PC-3 (cell line): Measurements from ENCODE around the gene CPB2. TPM values are rescaled to one million over a fixed set of nuclear protein-coding genes. Genes with fewer than 3 reads are reported as not detected.

Experiments used
- ATAC-seq: fragments of 200-7000 bp; cut with Tn5 transposase; 2 replicates; pipeline ENCODE4 v1.9.1; 2020; ENCODE audit warnings: mild to moderate bottlenecking, moderate library complexity
- BruUV-seq: library from RNA; stranded (reverse); fragments of 400-500 nt; replicated peaks from 2 replicates; lab custom pipeline; 2021; lab: Mats Ljungman, UMichigan
- CTCF ChIA-PET: fragments of 300-600 bp; sonication (Branson Sonifier 250); formaldehyde crosslinking; loops from one replicate; lab custom pipeline; 2022; ENCODE audit warnings: antibody characterized with exemption; lab: Charles Lee
- POLR2A ChIA-PET: fragments of 300-600 bp; sonication (Branson Sonifier 250); formaldehyde crosslinking; loops from one replicate; lab custom pipeline; 2022; ENCODE audit warnings: antibody characterized with exemption; ENCODE audit not compliant: unreplicated experiment; lab: Charles Lee
- DNase-seq: peaks from one replicate; pipeline ENCODE4 v3.0.0-alpha.2; 2015
- H2AFZ ChIP-seq: fragments of 300-600 bp; sonication (generic); 2 replicates; pipeline ENCODE4 v1.6.0; 2016; ENCODE audit warnings: antibody characterized with exemption, low read length
- H3F3A ChIP-seq: fragments of 300-600 bp; sonication (generic); one replicate; pipeline ENCODE4 v1.6.0; 2017; ENCODE audit warnings: antibody characterized with exemption, low read length, control low read depth, mild to moderate bottlenecking; ENCODE audit not compliant: unreplicated experiment
- H3K27ac ChIP-seq: fragments of 300-600 bp; sonication (generic); 2 replicates; pipeline ENCODE4 v1.5.1; 2016; ENCODE audit warnings: mild to moderate bottlenecking, low read length
- H3K27me3 ChIP-seq: fragments of 300-600 bp; sonication (generic); 2 replicates; pipeline ENCODE4 v1.6.1; 2016; ENCODE audit warnings: low read length, mixed read lengths
- H3K36me3 ChIP-seq: fragments of 300-600 bp; sonication (generic); 2 replicates; pipeline ENCODE4 v1.6.1; 2016; ENCODE audit warnings: low read depth, mixed run types, low read length, mixed read lengths
- H3K4me1 ChIP-seq: fragments of 300-600 bp; sonication (generic); 2 replicates; pipeline ENCODE4 v1.5.1; 2016; ENCODE audit warnings: low read length; ENCODE audit not compliant: insufficient read depth
- H3K4me2 ChIP-seq: fragments of 300-600 bp; sonication (generic); 2 replicates; pipeline ENCODE4 v1.6.0; 2016; ENCODE audit warnings: low read length
- H3K4me3 ChIP-seq: fragments of 300-600 bp; sonication (generic); 2 replicates; pipeline ENCODE4 v1.5.1; 2016; ENCODE audit warnings: mild to moderate bottlenecking, low read length, mixed read lengths
- H3K79me2 ChIP-seq: fragments of 300-600 bp; sonication (generic); 2 replicates; pipeline ENCODE4 v1.6.1; 2017; ENCODE audit warnings: low read length, mixed read lengths
- H3K9ac ChIP-seq: fragments of 300-600 bp; sonication (generic); 2 replicates; pipeline ENCODE4 v1.6.0; 2016; ENCODE audit warnings: mild to moderate bottlenecking, low read length
- H3K9me2 ChIP-seq: fragments of 300-600 bp; sonication (generic); replicated peaks from 2 replicates; pipeline ENCODE4 v1.6.1; 2016; ENCODE audit warnings: mixed run types, low read length, mixed read lengths
- H3K9me3 ChIP-seq: fragments of 300-600 bp; sonication (generic); 2 replicates; pipeline ENCODE4 v1.6.1; 2016; ENCODE audit warnings: low read length, mixed read lengths
- H4K20me1 ChIP-seq: fragments of 300-600 bp; sonication (generic); 2 replicates; pipeline ENCODE4 v1.6.1; 2016; ENCODE audit warnings: low read length, mixed read lengths
- EZH2 ChIP-seq: fragments of 300-600 bp; sonication (generic); IDR thresholded peaks from one replicate; pipeline ENCODE4 v1.6.1; 2017; ENCODE audit warnings: antibody characterized with exemption, mild to moderate bottlenecking, low read length; ENCODE audit not compliant: unreplicated experiment
- EZH2phosphoT487 ChIP-seq: fragments of 300-600 bp; sonication (generic); IDR thresholded peaks from 2 replicates; pipeline ENCODE4 v1.6.1; 2018; ENCODE audit warnings: mild to moderate bottlenecking, antibody characterized with exemption, low read length, borderline replicate concordance
- intact Hi-C: fragments of 100-400 bp; cut with micrococcal nuclease; formaldehyde crosslinking; loops from 2 replicates; pipeline ENCODE4 v1.9.0; 2023
- total RNA-seq: library from RNA; depleted of rRNA; stranded (reverse); fragments of >200 nt; gene quantifications from 2 replicates; pipeline ENCODE4 v1.2.3, GENCODE V29; 2014
- TF ChIP-seq, protein P1 (sequence below): fragments of 300-600 bp; sonication (generic); conservative IDR thresholded peaks from 2 replicates; pipeline ENCODE4 v1.5.1; 2017; ENCODE audit warnings: antibody characterized with exemption, low read depth, mild to moderate bottlenecking, low read length

Gene CPB2
- total RNA-seq, 1 experiment from 2014 or later = not detected

DNA sequence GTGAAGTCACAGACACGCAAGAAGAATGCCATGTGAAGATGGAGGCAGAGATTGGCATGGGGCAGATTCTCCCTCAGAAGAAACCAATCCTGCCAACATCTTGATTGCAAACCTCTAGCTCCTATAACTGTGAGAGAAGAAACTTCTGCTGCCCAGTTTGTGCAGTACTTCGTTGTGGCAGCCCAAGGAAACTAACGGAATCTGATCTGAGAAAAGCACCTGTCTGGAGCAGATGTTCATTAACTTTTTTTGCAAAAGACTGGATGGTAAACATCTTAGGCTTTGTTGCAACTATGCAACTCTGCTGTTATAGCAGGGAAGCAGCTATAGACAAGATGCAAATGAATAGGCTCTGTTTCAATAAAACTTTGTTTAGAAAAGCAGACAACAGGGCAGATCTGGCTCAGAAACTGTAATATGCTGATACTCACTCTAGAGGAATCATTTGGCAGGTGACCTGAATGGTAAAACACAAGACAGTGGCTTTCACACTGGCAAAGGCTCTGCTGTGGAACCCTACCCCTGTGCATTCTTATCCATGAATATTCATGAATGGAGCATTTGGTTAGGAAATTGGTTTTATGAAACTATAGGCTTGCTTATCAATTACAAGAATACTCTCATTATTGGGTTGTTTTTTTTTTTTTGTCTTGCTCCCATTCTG lies 25.3 kb upstream of the CPB2 start:
- TF ChIP-seq EZH2phosphoT487 = no peak
- TF ChIP-seq, protein P1, sequence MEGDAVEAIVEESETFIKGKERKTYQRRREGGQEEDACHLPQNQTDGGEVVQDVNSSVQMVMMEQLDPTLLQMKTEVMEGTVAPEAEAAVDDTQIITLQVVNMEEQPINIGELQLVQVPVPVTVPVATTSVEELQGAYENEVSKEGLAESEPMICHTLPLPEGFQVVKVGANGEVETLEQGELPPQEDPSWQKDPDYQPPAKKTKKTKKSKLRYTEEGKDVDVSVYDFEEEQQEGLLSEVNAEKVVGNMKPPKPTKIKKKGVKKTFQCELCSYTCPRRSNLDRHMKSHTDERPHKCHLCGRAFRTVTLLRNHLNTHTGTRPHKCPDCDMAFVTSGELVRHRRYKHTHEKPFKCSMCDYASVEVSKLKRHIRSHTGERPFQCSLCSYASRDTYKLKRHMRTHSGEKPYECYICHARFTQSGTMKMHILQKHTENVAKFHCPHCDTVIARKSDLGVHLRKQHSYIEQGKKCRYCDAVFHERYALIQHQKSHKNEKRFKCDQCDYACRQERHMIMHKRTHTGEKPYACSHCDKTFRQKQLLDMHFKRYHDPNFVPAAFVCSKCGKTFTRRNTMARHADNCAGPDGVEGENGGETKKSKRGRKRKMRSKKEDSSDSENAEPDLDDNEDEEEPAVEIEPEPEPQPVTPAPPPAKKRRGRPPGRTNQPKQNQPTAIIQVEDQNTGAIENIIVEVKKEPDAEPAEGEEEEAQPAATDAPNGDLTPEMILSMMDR = no peak
- TF ChIP-seq EZH2 = no peak
- H3K9ac ChIP-seq = no peak overlapping the region
- no peak overlapping the region for H3K27ac ChIP-seq
- peaks cover 8% of the 10 kb centered on the region for H3K4me1 ChIP-seq
- peaks cover 22% of the 10 kb centered on the region for H3K36me3 ChIP-seq
- POLR2A ChIA-PET = no interaction called here
- DNase-seq = no peak
- H4K20me1 ChIP-seq = no peaks in the 10 kb centered on the region
- H3K27me3 ChIP-seq = no peaks in the 10 kb centered on the region
- H3K79me2 ChIP-seq = no peaks in the 10 kb centered on the region
- BruUV-seq = no TSS peak
- intact Hi-C loops = loop anchor here (5.0 kb wide), 1 partner anchor 78 kb away; the partner anchor contains the start of gene ZC3H13
- H3K9me2 ChIP-seq = no peaks in the 10 kb centered on the region
- CTCF ChIA-PET = no interaction called here
- no peak for ATAC-seq
- no peaks in the 10 kb centered on the region for H3K9me3 ChIP-seq
- H3K4me2 ChIP-seq = no peak overlapping the region
- no peak overlapping the region for H2AFZ ChIP-seq
- no peaks in the 10 kb centered on the region for H3F3A ChIP-seq
- no peak overlapping the region for H3K4me3 ChIP-seq

DNA sequence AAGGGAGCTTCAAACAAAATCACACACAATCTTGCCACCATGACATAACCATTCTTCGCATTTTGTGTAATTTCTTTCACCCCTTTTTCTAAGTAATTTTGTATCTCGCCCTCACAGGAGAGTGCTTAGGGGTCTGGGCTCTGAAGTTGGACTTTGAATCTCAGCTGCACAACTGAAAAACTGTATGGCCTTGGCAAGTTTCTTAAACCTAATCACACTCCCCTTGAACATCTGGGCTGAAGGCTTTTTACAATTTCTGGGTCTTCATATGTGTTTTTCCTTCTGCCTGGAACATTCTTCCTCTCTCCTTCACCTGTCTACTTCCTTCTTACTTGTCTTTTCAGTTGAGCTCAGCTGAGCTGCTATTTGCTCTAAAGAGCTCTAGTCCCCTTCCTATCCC lies 24.3 kb upstream of the CPB2 start:
- Histone ChIP-seq H3K9ac (no peak overlapping the region), H3K27ac (no peak overlapping the region), H4K20me1 (no peaks in the 10 kb centered on the region), H3K4me1 (no peaks in the 10 kb centered on the region), H3K9me2 (no peaks in the 10 kb centered on the region), H3K79me2 (no peaks in the 10 kb centered on the region), H3K9me3 (no peaks in the 10 kb centered on the region), H3K36me3 (peaks cover 22% of the 10 kb centered on the region), H2AFZ (no peak overlapping the region), H3F3A (no peaks in the 10 kb centered on the region), H3K4me2 (no peak overlapping the region), H3K4me3 (no peak overlapping the region), H3K27me3 (no peaks in the 10 kb centered on the region)
- no peak for TF ChIP-seq EZH2
- TF ChIP-seq EZH2phosphoT487 = no peak
- TF ChIP-seq, protein P1 = no peak
- ATAC-seq = no peak
- DNase-seq = no peak
- intact Hi-C loops = loop anchor here (5.0 kb wide), 1 partner anchor 77 kb away; the partner anchor contains the start of gene ZC3H13
- no TSS peak for BruUV-seq
- ChIA-PET CTCF (no interaction called here), POLR2A (no interaction called here)

DNA sequence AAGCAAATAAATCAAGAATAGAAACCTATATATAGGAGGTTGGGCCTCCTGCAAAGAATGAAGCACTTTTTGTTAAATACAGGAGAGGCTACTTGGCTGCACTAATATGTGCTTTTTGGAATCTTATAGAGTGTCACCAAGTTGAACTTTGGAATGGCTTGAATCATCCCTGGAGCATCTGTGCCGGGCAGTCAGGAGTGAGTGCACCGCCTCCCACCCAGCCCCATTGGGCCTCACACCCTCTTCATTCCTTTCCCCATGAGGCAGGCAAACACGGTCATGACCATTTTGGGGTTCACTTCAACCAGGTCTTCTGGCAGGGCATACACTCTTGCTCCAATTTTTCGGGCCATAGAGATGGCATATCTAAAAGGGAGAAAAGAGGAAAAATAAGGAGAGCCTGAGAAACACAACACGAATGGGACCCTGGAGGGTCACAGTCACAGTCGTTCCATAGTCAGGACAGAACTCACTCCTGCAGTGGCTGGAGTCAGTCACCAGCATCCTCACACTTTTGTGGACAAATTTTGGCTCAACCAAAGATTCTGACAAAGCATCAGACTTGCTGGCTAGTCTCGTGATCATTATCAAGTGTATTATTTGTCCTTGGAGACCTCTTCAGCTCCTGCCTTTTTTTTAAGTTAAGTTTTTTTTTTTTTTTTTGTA lies 22.7 kb upstream of the CPB2 start:
- Histone ChIP-seq H3K9me3 (no peaks in the 10 kb centered on the region), H3K4me1 (no peaks in the 10 kb centered on the region), H3K27me3 (no peaks in the 10 kb centered on the region), H2AFZ (no peak overlapping the region), H3F3A (no peaks in the 10 kb centered on the region), H4K20me1 (no peaks in the 10 kb centered on the region), H3K9me2 (no peaks in the 10 kb centered on the region), H3K4me3 (no peak overlapping the region), H3K9ac (no peak overlapping the region), H3K27ac (no peak overlapping the region), H3K36me3 (peaks cover 17% of the 10 kb centered on the region), H3K79me2 (no peaks in the 10 kb centered on the region), H3K4me2 (no peak overlapping the region)
- ChIA-PET CTCF (interaction anchor here (1.3 to 1.6 kb wide), 2 partner anchors 7 to 33 kb away, joined by 3 to 12 read pairs; no protein-coding TSS in a partner anchor), POLR2A (no interaction called here)
- DNase-seq (no peak), ATAC-seq (no peak)
- TF ChIP-seq, protein P1 = no peak
- no peak for TF ChIP-seq EZH2
- intact Hi-C loops = loop anchor here (5.0 kb wide), 1 partner anchor 75 kb away; the partner anchor contains the start of gene ZC3H13
- no TSS peak for BruUV-seq
